GM04504 (cell line): ENCODE data around the gene OTUD1.

Experiments used
- DNase-seq: peaks from one replicate; pipeline ENCODE4 v3.0.0-alpha.2; 2012; ENCODE audit warnings: low read depth

OTUD1 gene

GRCh38 chr10:23469596-23470237, 30.8 kb downstream of the OTUD1 start:
- no peak for DNase-seq

- DNase-seq, result no peak
Observed at GRCh38 chr10:23472181-23472580, 33.3 kb downstream of the OTUD1 start.

DNA sequence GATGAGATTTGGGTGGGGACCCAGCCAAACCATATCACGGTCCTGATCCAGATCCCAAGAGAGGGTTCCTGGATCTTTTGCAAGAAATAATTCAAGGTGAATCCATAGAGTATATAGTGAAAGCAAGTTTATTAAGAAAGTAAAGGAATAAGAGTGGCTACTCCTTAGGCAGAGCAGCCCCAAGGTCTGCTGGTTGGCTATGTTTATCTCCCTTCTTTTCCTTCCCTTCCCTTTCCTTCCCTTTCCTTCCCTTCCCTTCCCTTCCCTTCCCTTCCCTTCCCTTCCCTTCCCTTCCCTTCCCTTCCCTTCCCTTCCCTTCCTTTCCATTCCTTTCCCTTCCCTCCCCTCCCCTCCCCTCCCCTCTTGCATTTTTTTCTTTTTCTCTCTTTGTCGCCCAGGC, 35.2 kb downstream of the OTUD1 start:
- no peak for DNase-seq

GRCh38 chr10:23474626-23475025, 35.8 kb downstream of the OTUD1 start:
- no peak for DNase-seq

DNA sequence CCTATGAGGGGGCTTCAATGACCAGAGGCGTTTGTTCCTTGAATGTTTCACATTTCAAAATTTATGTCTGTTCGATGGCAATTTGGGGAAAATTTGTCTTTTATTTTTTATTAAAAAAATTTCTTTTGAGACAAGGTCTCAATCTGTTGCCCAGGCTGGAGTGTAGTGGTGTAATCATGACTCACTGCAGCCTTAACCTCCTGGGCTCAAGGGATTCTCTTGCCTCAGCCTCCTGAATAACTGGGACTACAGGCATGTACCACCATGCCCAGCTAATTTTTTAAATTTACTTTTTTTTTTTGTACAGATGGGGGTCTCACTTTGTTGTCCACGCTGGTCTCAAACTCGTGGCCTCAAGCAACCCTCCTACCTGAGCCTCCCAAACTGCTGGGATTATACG, 39.7 kb downstream of the OTUD1 start:
- no peak for DNase-seq

DNA sequence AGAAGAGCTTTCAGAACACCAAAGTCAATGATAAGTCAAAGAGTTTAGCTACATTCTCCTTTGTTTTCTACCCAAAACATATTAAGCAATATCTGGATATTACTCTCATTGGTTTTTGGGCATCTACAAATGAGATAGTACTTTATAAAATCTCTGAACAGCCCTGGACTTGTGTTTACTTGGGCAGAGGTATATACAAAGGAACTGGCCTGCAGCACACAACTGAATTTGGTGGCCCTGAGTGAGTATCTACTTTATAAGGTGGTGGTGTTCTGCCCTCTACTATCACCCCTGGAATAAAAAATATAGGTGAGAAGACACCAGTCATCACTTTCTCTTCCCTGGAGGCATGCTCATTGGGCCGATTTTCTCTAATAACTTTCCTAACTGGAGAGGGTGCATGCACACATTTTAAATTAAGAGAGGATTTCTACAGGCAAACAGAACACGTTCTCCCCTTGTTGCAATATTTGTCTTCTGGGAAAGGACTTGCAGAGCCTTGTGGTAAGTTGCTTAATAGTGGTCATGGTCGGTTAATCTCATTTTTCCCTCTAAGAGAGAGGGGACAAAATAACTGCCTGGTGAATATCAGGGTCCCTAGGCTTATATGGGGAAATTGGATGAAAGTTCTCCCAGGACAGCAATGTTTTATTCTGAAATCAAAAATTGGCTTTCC, 41.1 kb downstream of the OTUD1 start:
- no peak for DNase-seq

- no peak for DNase-seq
Observed at GRCh38 chr10:23481363-23481961, 42.6 kb downstream of the OTUD1 start.

GRCh38 chr10:23490115-23490514, 51.2 kb downstream of the OTUD1 start:
- DNase-seq, result no peak
